ENCODE results near the gene CCP110.

Gene CCP110

DNA sequence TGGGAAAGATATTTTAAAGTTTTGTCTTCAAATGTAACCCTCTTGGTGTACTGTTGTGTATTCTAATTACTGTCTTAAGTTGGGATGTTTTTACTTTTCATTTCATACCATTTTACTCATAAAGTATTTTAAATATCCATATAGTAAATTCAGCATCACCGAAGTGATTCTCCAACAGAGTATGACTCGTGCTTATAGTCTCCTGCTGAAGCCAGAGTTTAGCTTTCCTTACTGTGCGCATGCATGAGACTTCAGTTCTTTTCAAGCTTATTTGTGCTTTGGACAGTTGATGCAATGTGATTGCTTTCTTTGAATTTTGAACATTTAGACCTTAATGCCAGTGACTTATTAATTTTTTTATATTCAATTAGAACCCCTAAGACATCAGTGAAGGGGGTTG lies 24.4 kb downstream of the CCP110 start:
- no peaks in the 10 kb centered on the region for H3K4me1 ChIP-seq (ENCODE audit: control insufficient read depth, insufficient read depth, low read length, poor library complexity, severe bottlenecking)
- WGBS, 2 experiments (ENCODE audit: insufficient coverage in 2 of 2): 92 to 94% methylated on average over 2 to 3 of the region's 3 CpGs
- H3K9me3 ChIP-seq (ENCODE audit: control insufficient read depth, low read length): no peaks in the 10 kb centered on the region
- peaks cover 36% of the 10 kb centered on the region for H3K36me3 ChIP-seq (ENCODE audit: control insufficient read depth, insufficient read depth, low read length)
- H3K4me3 ChIP-seq (ENCODE audit: extremely low read depth, insufficient read depth, low read length, poor library complexity, severe bottlenecking): no peak overlapping the region
- H3K27ac ChIP-seq (ENCODE audit: low read depth, low read length, severe bottlenecking): no peak overlapping the region

DNA sequence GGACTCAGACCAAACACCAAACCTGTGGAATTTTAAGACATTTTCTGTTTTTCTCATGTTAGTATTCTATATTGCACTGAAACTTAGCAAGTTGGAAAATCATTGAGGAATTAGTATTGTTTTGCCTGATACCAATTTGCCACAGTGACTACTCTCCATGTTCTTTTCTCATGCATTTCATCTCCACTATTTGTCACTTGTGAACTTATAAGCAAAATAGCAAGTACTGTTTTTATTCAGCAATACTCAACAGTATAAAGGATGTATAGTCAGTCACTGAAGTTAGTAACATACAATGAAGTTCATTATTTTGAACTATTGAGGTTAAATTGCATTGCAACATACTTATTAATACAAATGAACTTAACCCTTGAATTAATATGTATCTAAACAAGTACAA lies 25.9 kb downstream of the CCP110 start:
- Histone ChIP-seq H3K4me1 (ENCODE audit: control insufficient read depth, insufficient read depth, low read length, poor library complexity, severe bottlenecking) (no peaks in the 10 kb centered on the region), H3K4me3 (ENCODE audit: extremely low read depth, insufficient read depth, low read length, poor library complexity, severe bottlenecking) (no peak overlapping the region), H3K36me3 (ENCODE audit: control insufficient read depth, insufficient read depth, low read length) (peaks cover 24% of the 10 kb centered on the region), H3K27ac (ENCODE audit: low read depth, low read length, severe bottlenecking) (no peak overlapping the region), H3K9me3 (ENCODE audit: control insufficient read depth, low read length) (no peaks in the 10 kb centered on the region)

DNA sequence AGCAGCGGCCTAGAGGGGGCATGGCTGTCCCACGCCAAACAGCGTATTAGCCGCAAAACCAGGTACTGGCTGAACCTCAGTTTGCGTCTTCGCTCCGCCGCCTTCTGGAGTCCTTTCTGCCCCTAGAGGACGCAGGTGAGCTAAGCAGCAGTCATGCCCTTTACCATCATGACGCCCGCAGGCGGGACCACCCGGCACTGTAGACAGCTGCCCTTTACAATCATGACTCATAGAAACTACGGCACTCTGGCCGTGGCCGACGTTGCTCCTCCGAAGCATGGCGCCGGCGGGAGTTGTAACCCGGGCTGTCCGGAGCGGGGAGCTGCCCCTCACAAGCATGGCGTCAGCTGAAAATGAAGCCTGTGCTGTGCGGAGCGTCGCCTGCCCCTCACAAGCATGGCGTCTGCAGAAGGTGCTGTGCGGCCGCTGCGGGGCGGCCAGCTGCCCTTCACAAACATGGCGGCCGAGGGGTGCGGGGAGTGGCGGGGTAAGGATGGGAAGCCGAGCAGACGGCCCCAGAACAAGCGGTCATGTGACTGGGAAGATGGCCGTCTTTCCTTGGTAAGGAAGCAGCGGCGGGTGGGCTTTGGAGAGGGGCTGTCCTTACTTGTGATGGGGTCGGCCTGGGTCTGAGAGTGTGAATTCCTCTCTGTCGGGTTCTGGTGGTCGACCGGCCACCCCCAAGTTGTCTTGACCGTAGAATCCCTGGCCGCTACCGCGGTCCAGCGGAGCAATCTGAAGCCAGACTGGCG lies 31.6 kb downstream of the CCP110 start, which contains the start of gene VPS35L:
Gene VPS35L (plus strand): TSS at position 518 of the 752 bp plus-strand sequence. CDS start 27 bp downstream, at position 545.
- no peaks in the 10 kb centered on the region for H3K4me1 ChIP-seq (ENCODE audit: control insufficient read depth, insufficient read depth, low read length, poor library complexity, severe bottlenecking)
- H3K36me3 ChIP-seq (ENCODE audit: control insufficient read depth, insufficient read depth, low read length): peaks cover 12% of the 10 kb centered on the region
- WGBS, 2 experiments (ENCODE audit: insufficient coverage in 2 of 2): 0 to 1% methylated on average over 31 to 48 of the region's 53 CpGs
- peak within 1 kb of the TSS; percentile 88 for H3K4me3 ChIP-seq (ENCODE audit: extremely low read depth, insufficient read depth, low read length, poor library complexity, severe bottlenecking)
- H3K9me3 ChIP-seq (ENCODE audit: control insufficient read depth, low read length): no peaks in the 10 kb centered on the region
- H3K27ac ChIP-seq (ENCODE audit: low read depth, low read length, severe bottlenecking): peak within 1 kb of the TSS; percentile 97

DNA sequence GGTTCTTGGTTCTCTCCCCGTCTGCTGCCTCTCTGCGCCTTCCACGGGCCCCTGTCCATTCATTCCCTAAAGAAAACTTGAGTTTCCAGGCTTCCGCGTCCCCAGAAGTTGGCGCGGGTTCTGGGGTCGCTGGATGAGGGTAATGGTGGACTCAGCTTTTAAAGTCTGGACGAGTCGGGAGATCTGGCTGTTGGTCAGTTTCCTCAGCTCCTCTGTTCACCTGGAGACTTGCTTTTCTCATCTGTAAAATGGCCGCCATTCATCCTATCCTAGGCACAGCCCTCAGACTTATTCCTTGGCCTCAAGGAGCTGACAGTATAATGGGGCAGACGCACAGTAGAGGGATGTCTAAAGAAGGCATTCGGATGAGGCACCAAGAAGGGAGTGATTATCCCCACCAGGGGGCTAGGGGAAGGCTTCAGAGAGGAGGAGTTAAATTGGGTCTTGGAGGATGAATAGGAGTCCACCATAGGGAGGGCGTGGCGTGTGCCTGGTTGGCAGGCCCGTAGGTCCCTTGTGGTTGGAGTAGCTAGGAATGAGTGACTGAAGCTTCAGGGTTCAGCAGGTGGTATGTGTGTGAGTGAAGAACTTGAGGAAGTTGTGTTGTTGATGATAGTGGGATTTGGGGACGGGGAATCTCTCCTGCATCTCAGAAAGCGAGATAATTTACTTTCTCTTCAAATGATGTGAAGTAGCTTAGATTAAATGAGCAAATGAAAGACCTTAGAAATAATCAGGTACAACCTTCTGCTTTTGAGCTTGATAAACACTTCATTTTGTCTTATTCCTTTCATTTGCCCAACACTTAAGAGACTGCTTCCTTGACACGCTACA lies 32.4 kb downstream of the CCP110 start:
- H3K36me3 ChIP-seq (ENCODE audit: control insufficient read depth, insufficient read depth, low read length): peaks cover 10% of the 10 kb centered on the region
- H3K9me3 ChIP-seq (ENCODE audit: control insufficient read depth, low read length): no peaks in the 10 kb centered on the region
- H3K27ac ChIP-seq (ENCODE audit: low read depth, low read length, severe bottlenecking): peak overlapping the region; percentile 97
- WGBS, 2 experiments (ENCODE audit: insufficient coverage in 2 of 2): 10% methylated on average over 6 to 7 of the region's 19 CpGs
- H3K4me3 ChIP-seq (ENCODE audit: extremely low read depth, insufficient read depth, low read length, poor library complexity, severe bottlenecking): peak overlapping the region; percentile 88
- no peaks in the 10 kb centered on the region for H3K4me1 ChIP-seq (ENCODE audit: control insufficient read depth, insufficient read depth, low read length, poor library complexity, severe bottlenecking)

DNA sequence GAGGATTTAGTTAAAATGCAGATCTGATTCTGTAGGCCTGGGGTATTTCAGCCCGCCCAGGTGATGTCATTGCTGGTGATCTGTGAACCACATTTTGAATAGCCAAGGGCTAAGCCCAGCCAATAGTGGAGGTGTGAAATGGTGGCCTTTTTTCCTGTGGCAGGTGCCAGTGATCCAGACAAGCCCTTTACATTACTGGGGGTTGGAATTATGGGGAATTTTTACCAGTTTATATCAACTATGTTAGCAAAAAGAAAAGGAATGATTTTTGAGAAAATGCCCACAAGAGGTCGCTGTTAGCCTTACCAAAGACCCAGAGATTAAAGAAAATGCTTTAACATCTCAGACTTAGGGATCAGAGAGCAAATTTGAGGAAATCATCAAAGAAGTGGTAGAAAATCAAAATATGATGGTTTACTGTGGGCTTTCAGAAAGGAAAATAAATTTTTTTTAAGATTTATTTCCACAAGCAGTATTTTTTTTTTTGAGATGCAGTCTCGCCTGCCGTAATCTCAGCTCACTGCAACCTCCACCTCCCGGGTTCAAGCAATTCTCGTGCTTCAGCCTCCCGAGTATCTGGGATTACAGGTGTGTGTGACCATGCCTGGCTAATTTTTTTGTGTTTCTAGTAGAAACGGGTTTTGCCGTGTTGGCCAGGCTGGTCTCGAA lies 35.6 kb downstream of the CCP110 start:
- no peak overlapping the region for H3K27ac ChIP-seq (ENCODE audit: low read depth, low read length, severe bottlenecking)
- no peaks in the 10 kb centered on the region for H3K4me1 ChIP-seq (ENCODE audit: control insufficient read depth, insufficient read depth, low read length, poor library complexity, severe bottlenecking)
- WGBS, 2 experiments (ENCODE audit: insufficient coverage in 2 of 2): 84 to 89% methylated on average over 5 to 9 of the region's 10 CpGs
- H3K36me3 ChIP-seq (ENCODE audit: control insufficient read depth, insufficient read depth, low read length): peaks cover 12% of the 10 kb centered on the region
- no peak overlapping the region for H3K4me3 ChIP-seq (ENCODE audit: extremely low read depth, insufficient read depth, low read length, poor library complexity, severe bottlenecking)
- peaks cover 11% of the 10 kb centered on the region for H3K9me3 ChIP-seq (ENCODE audit: control insufficient read depth, low read length)

DNA sequence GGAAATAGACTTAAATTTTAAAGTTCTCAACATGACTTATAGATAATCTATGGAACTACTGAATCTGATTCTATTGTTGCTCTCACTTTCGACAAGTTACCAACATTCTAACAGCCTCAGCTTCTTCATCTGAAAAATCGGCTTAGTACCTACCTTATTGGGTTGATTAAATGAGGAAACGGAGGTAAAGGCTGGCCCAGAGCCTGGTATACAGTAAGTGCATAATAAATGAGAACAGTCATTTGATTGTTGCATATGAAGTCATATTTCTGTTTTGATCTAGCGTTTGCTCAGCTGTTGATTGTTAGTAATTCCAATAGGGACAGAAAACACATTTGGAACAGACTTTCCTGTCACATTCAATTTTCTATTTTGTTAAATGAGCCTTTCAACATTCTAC lies 36.3 kb downstream of the CCP110 start:
- Histone ChIP-seq H3K4me1 (ENCODE audit: control insufficient read depth, insufficient read depth, low read length, poor library complexity, severe bottlenecking) (no peaks in the 10 kb centered on the region), H3K27ac (ENCODE audit: low read depth, low read length, severe bottlenecking) (no peak overlapping the region), H3K36me3 (ENCODE audit: control insufficient read depth, insufficient read depth, low read length) (peaks cover 17% of the 10 kb centered on the region), H3K4me3 (ENCODE audit: extremely low read depth, insufficient read depth, low read length, poor library complexity, severe bottlenecking) (no peak overlapping the region), H3K9me3 (ENCODE audit: control insufficient read depth, low read length) (peaks cover 11% of the 10 kb centered on the region)
- WGBS, 2 experiments (ENCODE audit: insufficient coverage in 2 of 2): 93 to 100% methylated on average over 2 of the region's 4 CpGs

DNA sequence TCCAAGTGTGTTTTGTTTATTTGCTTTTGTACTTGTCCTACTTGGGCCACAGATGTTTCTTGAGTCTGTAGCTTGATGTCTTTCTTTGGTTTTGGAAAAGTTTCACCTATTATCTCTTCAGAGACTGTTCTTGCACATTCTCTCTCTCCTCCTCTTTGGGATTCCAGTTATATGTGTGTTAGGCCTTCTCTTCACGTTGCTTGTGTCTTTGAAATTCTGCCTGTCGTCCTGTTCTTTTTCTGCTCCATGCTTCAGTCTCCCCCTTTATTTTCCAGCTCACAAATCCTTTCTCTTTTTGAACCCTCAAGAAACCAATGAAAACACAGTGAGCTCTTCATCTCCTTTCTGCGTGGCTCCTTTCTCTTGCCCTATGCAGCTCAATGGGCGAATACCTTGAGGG lies 39.6 kb downstream of the CCP110 start:
- no peaks in the 10 kb centered on the region for H3K4me1 ChIP-seq (ENCODE audit: control insufficient read depth, insufficient read depth, low read length, poor library complexity, severe bottlenecking)
- WGBS, 2 experiments (ENCODE audit: insufficient coverage in 2 of 2): 92 to 97% methylated on average over 4 of the region's 4 CpGs
- H3K27ac ChIP-seq (ENCODE audit: low read depth, low read length, severe bottlenecking): no peak overlapping the region
- H3K9me3 ChIP-seq (ENCODE audit: control insufficient read depth, low read length): peaks cover 11% of the 10 kb centered on the region
- no peak overlapping the region for H3K4me3 ChIP-seq (ENCODE audit: extremely low read depth, insufficient read depth, low read length, poor library complexity, severe bottlenecking)
- H3K36me3 ChIP-seq (ENCODE audit: control insufficient read depth, insufficient read depth, low read length): peaks cover 42% of the 10 kb centered on the region

DNA sequence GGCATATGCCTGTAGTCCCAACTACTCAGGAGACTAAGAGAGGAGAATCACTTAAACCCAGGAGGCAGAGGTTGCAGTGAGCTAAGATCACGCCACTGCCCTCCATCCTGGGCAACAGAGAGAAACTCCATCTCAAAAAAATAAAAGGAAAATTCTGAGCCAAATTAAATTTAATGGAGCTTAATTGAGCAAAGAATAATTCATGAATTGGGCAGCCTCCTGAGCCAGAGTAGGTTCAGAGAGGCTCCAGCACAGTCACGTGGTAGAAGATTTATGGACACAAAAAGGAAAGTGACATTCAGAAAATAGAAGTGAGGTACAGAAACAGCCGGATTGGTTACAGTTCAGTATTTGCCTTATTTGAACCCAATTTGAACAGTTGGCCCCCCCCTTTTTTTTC lies 42.6 kb downstream of the CCP110 start:
- H3K4me1 ChIP-seq (ENCODE audit: control insufficient read depth, insufficient read depth, low read length, poor library complexity, severe bottlenecking): no peaks in the 10 kb centered on the region
- H3K27ac ChIP-seq (ENCODE audit: low read depth, low read length, severe bottlenecking): no peak overlapping the region
- H3K4me3 ChIP-seq (ENCODE audit: extremely low read depth, insufficient read depth, low read length, poor library complexity, severe bottlenecking): no peak overlapping the region
- peaks cover 62% of the 10 kb centered on the region for H3K36me3 ChIP-seq (ENCODE audit: control insufficient read depth, insufficient read depth, low read length)
- H3K9me3 ChIP-seq (ENCODE audit: control insufficient read depth, low read length): peaks cover 11% of the 10 kb centered on the region
- 79 to 100% methylated on average over 2 of the region's 3 CpGs for WGBS, 2 experiments (ENCODE audit: insufficient coverage in 2 of 2)

DNA sequence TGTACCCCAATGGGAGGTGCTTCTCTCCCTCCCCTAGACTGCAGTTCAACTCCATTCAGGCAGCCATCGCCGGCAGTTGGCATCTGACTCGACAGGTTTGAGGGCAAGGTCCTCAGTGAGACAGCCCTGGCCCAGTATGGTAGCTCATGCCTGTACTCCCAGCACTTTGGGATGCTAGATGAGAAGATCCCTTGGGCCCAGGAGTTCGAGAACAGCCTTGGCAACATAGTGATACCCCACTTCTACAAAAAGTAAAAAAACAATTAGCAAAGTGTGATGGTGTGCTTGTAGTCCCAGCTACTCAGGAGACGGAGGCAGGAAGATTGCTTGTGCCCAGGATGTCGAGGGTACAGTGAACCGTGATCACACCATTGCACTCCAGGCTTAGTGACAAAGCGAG lies 43.8 kb downstream of the CCP110 start:
- Histone ChIP-seq H3K9me3 (ENCODE audit: control insufficient read depth, low read length) (peaks cover 8% of the 10 kb centered on the region), H3K4me3 (ENCODE audit: extremely low read depth, insufficient read depth, low read length, poor library complexity, severe bottlenecking) (no peak overlapping the region), H3K27ac (ENCODE audit: low read depth, low read length, severe bottlenecking) (no peak overlapping the region), H3K4me1 (ENCODE audit: control insufficient read depth, insufficient read depth, low read length, poor library complexity, severe bottlenecking) (no peaks in the 10 kb centered on the region), H3K36me3 (ENCODE audit: control insufficient read depth, insufficient read depth, low read length) (peaks cover 73% of the 10 kb centered on the region)
- 88 to 94% methylated on average over 7 of the region's 8 CpGs for WGBS, 2 experiments (ENCODE audit: insufficient coverage in 2 of 2)

DNA sequence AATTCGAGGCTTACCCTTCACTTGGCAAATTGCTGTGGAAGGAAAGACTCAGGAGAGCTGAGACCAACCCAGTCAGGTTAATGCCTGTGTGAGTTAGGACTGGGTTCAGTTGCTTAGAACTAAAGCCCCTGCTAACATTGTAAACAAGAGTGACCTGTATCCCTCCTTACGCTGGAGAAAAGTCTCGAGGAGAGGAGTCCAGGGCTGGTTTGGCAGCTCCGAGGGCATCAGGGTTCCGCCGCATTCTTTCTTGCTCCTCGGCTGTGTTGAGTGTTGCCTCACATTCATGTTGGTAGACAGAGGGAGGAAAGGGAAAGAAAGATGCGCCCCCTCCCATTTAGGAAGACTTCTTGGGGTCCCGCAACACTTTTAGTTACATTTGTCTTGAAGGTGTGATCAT lies 50.3 kb downstream of the CCP110 start:
- H3K9me3 ChIP-seq (ENCODE audit: control insufficient read depth, low read length): no peaks in the 10 kb centered on the region
- WGBS, 2 experiments (ENCODE audit: insufficient coverage in 2 of 2): 88 to 97% methylated on average over 4 to 8 of the region's 9 CpGs
- H3K27ac ChIP-seq (ENCODE audit: low read depth, low read length, severe bottlenecking): no peak overlapping the region
- H3K36me3 ChIP-seq (ENCODE audit: control insufficient read depth, insufficient read depth, low read length): peaks cover 84% of the 10 kb centered on the region
- no peaks in the 10 kb centered on the region for H3K4me1 ChIP-seq (ENCODE audit: control insufficient read depth, insufficient read depth, low read length, poor library complexity, severe bottlenecking)
- no peak overlapping the region for H3K4me3 ChIP-seq (ENCODE audit: extremely low read depth, insufficient read depth, low read length, poor library complexity, severe bottlenecking)

Measured in mesodermal cell (in vitro differentiated cells).